Measurements from ENCODE around the gene MTMR4. TPM values are rescaled to one million over a fixed set of nuclear protein-coding genes. Genes with fewer than 3 reads are reported as not detected.
"Not testable (repeated sequence)": the region's sequence is repeated elsewhere in the genome, so short reads cannot be mapped to it uniquely, and the experiment has no call there.

Gene MTMR4
- total RNA-seq, 4 donors from 2014 or later: 37.6 to 50.2 (median 38.8) TPM

GRCh38 chr17:58487589-58488427, 26.6 kb downstream of the MTMR4 start, which contains the start of gene HSF5:
TSS of gene HSF5 (minus strand) at chr17:58488408. CDS start at chr17:58488274, 134 bp downstream.
- TF ChIP-seq POLR2A (IDR thresholded peaks at IDR 0.05): no peak
- TF ChIP-seq CTCF (IDR thresholded peaks at IDR 0.05): no peak
- no peak for DNase-seq (ENCODE audit: low spot score in 2 of 2)
- no peak within 1 kb of the TSS for H3K4me3 ChIP-seq (ENCODE audit: low read depth, poor library complexity, severe bottlenecking)
- intact Hi-C loops (cut with DNase I; ENCODE audit: low total_unique reads): no loop called here
- 60 to 69% methylated on average over 76 to 85 of the region's 98 CpGs for WGBS, 2 donors

GRCh38 chr17:58484600-58484999, 29.8 kb downstream of the MTMR4 start:
- DNase-seq (ENCODE audit: low spot score in 2 of 2): no peak
- no peak overlapping the region for H3K4me3 ChIP-seq (ENCODE audit: low read depth, poor library complexity, severe bottlenecking)
- intact Hi-C loops (cut with DNase I; ENCODE audit: low total_unique reads): no loop called here
- no peak for TF ChIP-seq POLR2A (IDR thresholded peaks at IDR 0.05)
- no peak for TF ChIP-seq CTCF (IDR thresholded peaks at IDR 0.05)
- 91 to 96% methylated on average over 3 of the region's 3 CpGs for whole genome bisulfite sequencing, 2 donors

- H3K4me3 ChIP-seq (ENCODE audit: low read depth, poor library complexity, severe bottlenecking); intact Hi-C loops (cut with DNase I; ENCODE audit: low total_unique reads); DNase-seq (ENCODE audit: low spot score in 2 of 2): not testable (repeated sequence)
- WGBS, 2 donors: 92% methylated on average over 5 of the region's 5 CpGs
These were observed 32.6 kb downstream of the MTMR4 start for GRCh38 chr17:58481798-58482197.

GRCh38 chr17:58480090-58480489, 34.3 kb downstream of the MTMR4 start:
- intact Hi-C loops (cut with DNase I; ENCODE audit: low total_unique reads): no loop called here
- DNase-seq (ENCODE audit: low spot score in 2 of 2): no peak
- TF ChIP-seq POLR2A (IDR thresholded peaks at IDR 0.05): no peak
- TF ChIP-seq CTCF (IDR thresholded peaks at IDR 0.05): no peak
- no peak overlapping the region for H3K4me3 ChIP-seq (ENCODE audit: low read depth, poor library complexity, severe bottlenecking)
- WGBS, 2 donors: 76 to 84% methylated on average over 6 of the region's 6 CpGs

- intact Hi-C loops (cut with DNase I; ENCODE audit: low total_unique reads): no loop called here
- DNase-seq (ENCODE audit: low spot score in 2 of 2): no peak
- TF ChIP-seq POLR2A (IDR thresholded peaks at IDR 0.05) (no peak), CTCF (IDR thresholded peaks at IDR 0.05) (no peak)
- H3K4me3 ChIP-seq (ENCODE audit: low read depth, poor library complexity, severe bottlenecking): no peak overlapping the region
- WGBS, 2 donors: 77 to 82% methylated on average over 18 of the region's 18 CpGs
These were observed 37.6 kb downstream of the MTMR4 start for GRCh38 chr17:58476812-58477211.

GRCh38 chr17:58475985-58476384, 38.5 kb downstream of the MTMR4 start:
- no peak for DNase-seq (ENCODE audit: low spot score in 2 of 2)
- H3K4me3 ChIP-seq (ENCODE audit: low read depth, poor library complexity, severe bottlenecking): no peak overlapping the region
- TF ChIP-seq POLR2A (IDR thresholded peaks at IDR 0.05): no peak
- TF ChIP-seq CTCF (IDR thresholded peaks at IDR 0.05): no peak
- intact Hi-C loops (cut with DNase I; ENCODE audit: low total_unique reads): no loop called here

All from lower leg skin (tissue), 4 donors.